ENCODE results near the gene ATG4B.

ATG4B gene

DNA sequence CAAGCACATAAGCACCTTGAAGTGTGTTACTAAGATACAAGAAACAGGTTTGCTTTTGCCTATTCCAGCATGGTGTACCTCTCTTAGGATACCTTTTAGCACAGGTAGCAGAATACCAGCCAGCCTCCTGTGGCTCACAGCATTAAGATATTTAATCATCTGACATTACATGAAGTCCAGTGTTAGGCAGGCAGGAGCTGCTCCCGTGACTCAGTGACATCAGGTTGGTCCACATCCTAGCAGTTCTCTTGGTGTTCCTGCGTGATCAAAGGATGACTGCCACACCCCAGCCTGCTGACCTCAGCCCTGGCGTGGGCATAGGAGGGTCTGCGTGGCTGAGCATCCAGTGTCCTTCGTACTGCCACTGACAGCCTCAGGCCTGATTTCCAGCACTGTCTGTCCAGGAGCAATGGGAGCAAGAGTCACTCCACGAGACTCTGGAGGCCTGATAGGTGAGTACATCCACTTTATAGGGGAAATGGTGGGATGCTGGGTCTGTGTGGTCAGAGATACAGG is 52.8 kb downstream of the ATG4B start:
- no peak for DNase-seq (ENCODE audit: low spot score)

DNA sequence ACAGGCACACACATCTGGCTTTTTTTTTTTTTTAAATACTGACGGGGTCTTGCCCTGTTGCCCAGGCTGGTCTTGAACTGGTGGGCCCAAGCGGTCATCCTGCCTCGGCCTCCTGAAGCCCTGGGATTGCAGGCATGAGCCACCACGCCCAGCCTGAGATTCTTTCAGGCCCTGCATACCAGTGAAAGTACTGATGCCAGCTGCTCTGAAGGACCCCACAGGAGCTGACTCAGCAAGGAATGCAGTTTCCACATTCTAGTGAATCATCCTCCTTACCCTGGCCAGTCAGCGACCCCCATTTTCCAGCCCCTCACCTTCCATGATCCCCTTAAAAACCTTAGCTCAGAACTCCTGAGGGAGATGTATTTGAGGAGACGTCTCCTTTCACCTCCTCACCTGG is 55.0 kb downstream of the ATG4B start:
- no peak for DNase-seq (ENCODE audit: low spot score)

DNA sequence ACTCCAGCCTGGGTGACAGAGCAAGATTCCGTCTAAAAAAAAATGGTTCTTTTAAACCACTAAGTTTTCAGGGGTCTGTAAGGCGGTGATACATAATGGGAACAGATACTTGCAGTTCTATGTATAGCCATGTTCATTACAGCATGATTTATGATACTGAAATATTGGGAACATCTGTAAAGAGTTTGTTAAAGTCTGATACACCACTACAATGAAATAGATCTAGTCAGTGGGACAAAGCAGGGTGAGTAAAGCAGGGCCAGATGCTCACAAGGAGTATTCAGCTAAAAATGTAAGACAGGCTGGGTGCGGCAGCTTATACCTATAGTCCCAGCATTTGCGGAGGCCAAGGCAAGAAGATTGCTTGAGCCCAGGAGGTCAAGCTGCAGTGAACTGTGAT is 58.2 kb downstream of the ATG4B start:
- no peak for DNase-seq (ENCODE audit: low spot score)

DNA sequence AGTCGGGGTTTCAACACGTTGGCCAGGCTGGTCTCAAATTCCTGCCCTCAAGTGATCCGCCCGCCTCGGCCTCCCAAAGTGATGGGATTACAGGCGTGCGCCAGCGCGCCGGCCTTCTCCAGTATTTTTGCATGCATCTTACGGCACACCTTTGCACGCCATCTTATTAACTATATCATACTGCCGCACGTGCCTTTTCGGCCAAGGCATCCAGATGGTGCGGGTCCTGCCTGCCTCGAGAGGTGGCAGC is 63.6 kb downstream of the ATG4B start:
- no peak for DNase-seq (ENCODE audit: low spot score)

DNA sequence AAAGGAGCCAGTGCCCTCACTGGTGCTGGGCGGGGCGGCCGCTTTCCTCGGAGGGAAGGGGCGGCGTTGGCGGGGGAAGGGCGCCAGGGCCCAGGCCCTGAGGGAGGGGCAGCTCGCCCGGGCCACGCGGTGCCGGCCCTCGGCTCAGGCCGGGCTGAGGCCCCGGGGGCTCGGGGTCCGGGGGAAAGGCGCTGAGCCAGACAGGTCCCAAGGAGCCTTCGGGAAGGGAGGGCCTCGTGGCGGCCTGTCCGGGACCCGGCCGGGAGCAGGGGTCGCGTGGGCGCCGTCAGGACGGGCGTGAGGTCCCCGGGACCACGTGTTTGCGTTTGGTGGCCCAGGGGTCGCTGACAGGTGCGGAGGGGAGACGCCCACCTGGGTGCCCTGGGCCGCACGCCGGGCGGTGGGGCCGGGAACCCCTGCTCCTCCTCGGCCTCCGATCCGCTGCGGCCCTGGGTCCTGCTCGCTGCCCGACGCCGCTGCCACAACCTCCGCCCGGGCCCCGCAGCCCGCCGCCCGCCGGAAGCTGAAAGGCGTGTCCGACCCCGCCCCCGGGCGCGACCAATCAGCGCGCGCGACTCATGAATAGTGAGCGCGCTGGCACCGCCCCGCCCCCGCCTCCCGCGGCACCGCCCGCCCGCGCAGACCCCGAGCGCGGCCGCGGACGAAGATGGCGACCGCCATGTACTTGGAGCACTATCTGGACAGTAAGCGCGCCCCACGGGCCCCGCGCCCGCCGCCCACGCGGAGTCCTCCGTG is 64.1 kb downstream of the ATG4B start, which contains the start of gene ING5:
Gene ING5, plus strand, starts transcription at position 641 of the 756 bp plus-strand sequence. Its CDS starts 27 bp downstream, at position 668.
- peak; percentile 90 for DNase-seq (ENCODE audit: low spot score)

DNA sequence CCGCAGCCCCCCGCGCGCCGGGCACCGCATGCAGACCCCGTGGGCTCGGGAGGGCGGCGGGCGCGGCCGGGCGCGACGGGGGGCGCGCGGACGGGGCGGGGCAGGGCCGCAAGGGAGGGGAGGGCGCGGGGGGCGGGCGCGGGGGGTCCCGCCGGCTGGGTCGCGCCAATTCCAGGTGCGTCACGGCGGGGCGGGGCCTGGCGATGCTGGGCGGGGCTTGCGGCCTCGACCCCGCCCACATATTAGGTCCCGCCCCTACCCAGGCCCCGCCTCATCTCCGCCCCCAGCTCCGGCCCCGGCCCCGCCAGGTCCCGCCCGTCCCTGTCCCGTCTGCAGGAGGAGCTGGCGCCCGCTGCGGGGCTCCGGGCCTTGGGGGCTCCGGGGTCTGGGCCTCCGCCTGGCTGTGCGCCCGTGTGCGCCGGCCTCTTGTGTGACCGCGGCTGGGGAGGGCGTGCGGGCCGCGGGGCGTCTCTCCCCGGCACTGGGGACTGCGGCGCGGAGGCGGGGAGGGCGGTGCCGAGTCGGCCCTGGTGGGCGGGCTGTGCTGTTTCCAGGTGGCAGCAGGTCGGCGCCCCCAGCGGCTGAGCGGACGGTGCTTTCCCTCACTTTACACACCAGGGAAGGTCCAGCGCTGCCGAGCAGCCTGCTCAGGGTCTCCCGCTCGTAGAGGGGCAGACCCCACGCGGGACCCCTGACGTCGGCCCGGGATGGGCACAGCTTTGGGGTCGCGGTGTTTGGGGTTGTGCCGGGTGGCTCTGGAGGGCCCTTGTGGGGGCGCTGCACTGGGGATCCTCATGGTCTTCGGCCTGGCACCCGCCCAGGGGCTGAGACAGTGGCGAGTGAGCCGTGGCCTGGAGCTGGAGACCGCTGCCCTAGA is 64.9 kb downstream of the ATG4B start:
- peak; percentile 83 for DNase-seq (ENCODE audit: low spot score)

DNA sequence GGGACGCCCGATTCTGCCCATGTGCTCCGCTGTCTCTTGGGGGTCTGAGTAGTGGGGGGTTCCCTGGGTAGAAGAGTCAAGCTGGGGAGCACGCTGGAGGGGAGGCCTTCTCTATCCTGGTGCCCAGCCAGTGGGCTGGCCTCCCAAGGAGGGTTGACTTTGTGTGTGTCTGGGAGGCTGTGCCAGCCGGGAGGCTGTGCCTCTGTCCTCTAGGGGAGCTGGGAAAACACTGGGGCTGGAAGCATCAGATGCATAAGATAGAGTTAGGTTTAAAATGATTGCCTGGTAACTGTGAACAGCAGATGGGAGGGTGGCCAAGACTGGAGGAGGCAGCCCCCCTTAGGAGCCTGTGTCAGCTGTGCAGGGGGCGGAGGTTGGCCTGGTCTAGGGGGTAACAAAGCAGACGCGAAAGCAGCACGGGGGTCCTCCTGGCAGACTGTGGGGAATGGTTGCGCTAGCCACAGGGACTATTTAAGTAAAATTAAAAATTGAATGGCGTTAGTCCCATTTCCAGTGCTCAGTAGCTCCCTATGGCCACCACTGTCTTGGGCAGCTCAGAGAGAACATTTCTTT is 65.6 kb downstream of the ATG4B start:
- DNase-seq (ENCODE audit: low spot score) = no peak

DNA sequence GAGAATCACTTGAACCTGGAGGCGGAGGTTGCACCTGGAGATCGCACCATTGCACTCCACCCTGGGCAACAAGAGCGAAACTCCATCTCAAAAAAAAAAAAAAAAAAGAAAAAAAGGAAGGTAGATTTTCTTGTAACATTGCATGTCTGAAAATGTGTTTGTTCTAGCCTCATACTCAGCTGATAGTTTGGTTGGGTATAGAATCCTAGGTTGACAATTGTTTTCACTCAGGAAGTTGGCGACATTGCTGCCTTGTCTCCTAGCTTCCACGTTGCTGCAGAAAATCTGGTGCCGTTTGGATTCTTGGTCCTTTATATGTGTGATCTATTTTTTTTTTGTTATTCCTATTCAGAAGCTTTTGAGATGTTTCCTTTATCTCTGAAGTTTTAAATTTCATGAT is 69.0 kb downstream of the ATG4B start:
- DNase-seq (ENCODE audit: low spot score) = no peak

DNA sequence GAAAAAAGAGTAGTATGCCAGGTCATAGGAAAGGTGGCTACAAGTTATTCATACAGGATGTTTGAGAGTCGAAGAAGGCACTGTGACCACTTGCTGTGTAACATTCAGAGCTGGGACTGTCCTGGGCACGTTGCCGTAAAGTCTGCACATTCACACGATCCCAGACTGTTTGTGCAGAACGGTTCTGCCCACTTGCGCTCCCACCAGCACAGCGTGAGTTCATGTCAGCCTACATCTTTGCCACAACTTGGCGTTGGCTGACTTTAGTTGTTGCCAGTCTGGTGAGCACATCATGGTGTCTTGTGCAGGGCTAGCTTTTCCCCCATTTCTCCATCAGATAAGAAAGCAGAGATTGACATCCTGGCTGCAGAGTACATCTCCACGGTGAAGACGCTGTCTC is 71.4 kb downstream of the ATG4B start:
- no peak for DNase-seq (ENCODE audit: low spot score)

DNA sequence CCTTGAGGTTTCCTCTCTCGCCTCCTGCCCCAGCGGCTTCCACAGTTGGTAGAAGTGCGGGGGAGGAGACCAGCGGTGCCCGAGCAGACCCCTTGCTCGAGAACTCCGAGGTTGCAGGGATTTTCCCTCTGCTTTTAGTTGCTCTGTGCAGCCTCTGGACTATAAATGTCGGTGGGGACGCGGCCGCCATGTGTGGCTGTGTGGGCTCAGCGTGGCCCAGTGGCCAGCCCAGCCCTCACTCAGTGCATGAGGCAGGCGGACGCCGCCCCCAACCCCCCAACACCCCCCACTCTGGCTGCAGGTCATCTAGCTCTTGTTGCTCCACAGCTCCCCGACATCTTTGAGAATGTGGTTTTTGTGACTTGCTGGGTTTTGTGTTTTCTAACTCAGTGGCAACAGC is 81.6 kb downstream of the ATG4B start:
- no peak for DNase-seq (ENCODE audit: low spot score)

DNA sequence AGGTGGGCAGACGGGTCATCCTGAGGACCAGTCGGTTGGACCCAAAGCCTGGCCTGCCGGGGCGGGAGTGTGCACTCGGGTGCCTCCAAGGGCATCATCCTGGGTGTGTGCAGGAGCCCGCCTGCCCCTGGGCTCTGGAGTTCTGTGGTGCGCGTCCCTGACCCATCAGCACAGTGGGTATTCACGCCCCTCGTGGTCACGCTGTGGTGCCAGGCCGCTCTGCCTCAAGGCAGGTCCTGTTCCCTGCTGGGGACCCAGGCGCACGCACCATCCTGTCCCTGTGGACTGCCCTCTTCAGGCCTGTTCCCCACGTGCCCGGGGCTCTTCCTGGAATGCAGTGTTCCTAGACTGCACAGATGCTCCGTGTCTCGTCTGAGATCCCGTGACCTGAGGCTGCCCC is 82.6 kb downstream of the ATG4B start:
- DNase-seq (ENCODE audit: low spot score) = no peak

DNA sequence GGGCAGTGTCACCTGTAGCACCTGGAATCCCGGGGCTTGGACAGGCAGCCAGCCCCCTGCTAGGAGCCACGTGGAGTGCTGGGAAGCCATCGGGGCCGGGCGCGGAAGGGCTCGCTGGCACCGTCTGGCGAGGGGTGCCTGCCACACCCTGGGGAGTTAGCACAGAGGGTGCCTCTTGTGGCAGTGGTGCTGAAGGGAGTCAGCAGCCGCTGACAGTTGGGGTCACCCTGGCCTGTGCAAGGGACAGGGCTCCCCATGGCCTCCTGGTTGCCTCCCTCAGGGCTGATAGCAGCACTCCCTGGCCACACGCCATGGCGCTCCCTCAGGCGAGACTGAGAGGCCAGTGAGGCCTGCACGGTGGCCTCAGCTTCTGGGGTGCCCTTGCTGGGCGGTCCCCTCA is 83.1 kb downstream of the ATG4B start:
- no peak for DNase-seq (ENCODE audit: low spot score)

DNA sequence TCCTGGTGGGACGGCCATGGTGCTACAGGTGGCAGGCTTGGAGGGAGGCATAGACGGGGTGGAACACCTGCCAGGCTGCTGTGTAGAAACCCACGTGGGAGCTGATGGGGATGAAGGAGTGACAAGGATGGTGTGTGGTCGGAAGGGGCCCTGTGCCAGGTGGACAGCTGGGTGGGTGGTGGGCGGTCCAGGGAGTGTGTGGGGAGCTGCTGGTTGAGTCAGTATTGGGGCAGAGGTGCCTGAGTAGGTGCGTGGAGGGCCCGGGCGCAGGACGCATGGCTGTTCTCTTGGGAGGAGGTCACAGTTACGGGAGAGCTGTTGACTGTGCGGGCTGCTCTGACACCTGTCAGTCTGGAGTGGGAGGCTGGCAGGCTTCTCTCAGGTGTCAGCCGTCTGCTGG is 84.4 kb downstream of the ATG4B start:
- no peak for DNase-seq (ENCODE audit: low spot score)

DNA sequence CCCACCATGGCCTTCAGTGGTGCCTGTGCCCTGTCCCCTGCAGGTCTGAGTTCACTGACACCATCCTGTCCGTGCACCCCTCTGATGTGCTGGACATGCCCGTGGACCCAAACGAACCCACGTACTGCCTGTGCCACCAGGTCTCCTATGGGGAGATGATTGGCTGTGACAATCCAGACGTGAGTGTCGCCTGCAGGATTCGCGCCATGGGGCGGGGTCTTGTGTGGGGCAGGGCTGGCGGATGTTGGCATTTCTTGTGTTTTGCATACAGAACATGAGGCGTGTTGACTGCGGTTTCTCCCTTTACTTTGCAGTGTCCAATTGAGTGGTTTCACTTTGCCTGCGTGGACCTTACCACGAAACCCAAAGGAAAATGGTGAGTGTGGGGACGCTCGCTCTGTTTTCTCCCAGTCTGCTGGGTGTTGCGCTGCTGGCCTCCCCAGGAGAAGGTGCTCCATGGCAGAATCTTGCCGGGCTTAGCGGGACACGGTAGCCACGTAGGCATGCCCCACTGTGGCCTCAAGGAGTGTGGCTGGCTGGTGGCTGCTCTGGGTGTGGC is 85.5 kb downstream of the ATG4B start:
- DNase-seq (ENCODE audit: low spot score) = no peak

All from SW480 (cell line).